ENCODE results near the gene ZNF25. TPM values are rescaled to one million over a fixed set of nuclear protein-coding genes. Genes with fewer than 3 reads are reported as not detected.
"Not testable (repeated sequence)": the region's sequence is repeated elsewhere in the genome, so short reads cannot be mapped to it uniquely, and the experiment has no call there.

Gene ZNF25
- total and polyA plus RNA-seq, 7 donors = 7.3 to 28.0 (median 18.7) TPM

- no peaks in the 10 kb centered on the region for H3K36me3 ChIP-seq (ENCODE audit: insufficient read depth in 1 of 2, low read depth in 1 of 2)
- TF ChIP-seq, protein P1, sequence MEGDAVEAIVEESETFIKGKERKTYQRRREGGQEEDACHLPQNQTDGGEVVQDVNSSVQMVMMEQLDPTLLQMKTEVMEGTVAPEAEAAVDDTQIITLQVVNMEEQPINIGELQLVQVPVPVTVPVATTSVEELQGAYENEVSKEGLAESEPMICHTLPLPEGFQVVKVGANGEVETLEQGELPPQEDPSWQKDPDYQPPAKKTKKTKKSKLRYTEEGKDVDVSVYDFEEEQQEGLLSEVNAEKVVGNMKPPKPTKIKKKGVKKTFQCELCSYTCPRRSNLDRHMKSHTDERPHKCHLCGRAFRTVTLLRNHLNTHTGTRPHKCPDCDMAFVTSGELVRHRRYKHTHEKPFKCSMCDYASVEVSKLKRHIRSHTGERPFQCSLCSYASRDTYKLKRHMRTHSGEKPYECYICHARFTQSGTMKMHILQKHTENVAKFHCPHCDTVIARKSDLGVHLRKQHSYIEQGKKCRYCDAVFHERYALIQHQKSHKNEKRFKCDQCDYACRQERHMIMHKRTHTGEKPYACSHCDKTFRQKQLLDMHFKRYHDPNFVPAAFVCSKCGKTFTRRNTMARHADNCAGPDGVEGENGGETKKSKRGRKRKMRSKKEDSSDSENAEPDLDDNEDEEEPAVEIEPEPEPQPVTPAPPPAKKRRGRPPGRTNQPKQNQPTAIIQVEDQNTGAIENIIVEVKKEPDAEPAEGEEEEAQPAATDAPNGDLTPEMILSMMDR (IDR thresholded peaks at IDR 0.05) = no peak
- ATAC-seq = no peak
- H3K27ac ChIP-seq = no peak overlapping the region
- no peaks in the 10 kb centered on the region for H3K4me1 ChIP-seq
- no peaks in the 10 kb centered on the region for H3K27me3 ChIP-seq (ENCODE audit: insufficient read depth in 3 of 3, low read length in 2 of 3)
- intact Hi-C loops (cut with DNase I) = no loop called here
- no peak for DNase-seq
- 66 to 80% (median 76%) methylated on average over 5 of the region's 5 CpGs for WGBS, 3 donors
- no peaks in the 10 kb centered on the region for H3K9me3 ChIP-seq
- no peak overlapping the region for H3K4me3 ChIP-seq
Measured at GRCh38 chr10:37937864-37938263, 38.6 kb downstream of the ZNF25 start.

GRCh38 chr10:37934791-37935190 lies 41.7 kb downstream of the ZNF25 start:
- H3K27me3 ChIP-seq (ENCODE audit: insufficient read depth in 3 of 3, low read length in 2 of 3) = no peaks in the 10 kb centered on the region
- no peaks in the 10 kb centered on the region for H3K4me1 ChIP-seq
- ATAC-seq (no peak), DNase-seq (no peak)
- 50 to 64% (median 64%) methylated on average over 2 of the region's 2 CpGs for WGBS, 3 donors
- intact Hi-C loops (cut with DNase I) = no loop called here
- H3K27ac ChIP-seq = no peak overlapping the region
- H3K9me3 ChIP-seq = no peaks in the 10 kb centered on the region
- no peak overlapping the region for H3K4me3 ChIP-seq
- TF ChIP-seq, protein P1 (IDR thresholded peaks at IDR 0.05) = no peak
- H3K36me3 ChIP-seq (ENCODE audit: insufficient read depth in 1 of 2, low read depth in 1 of 2) = no peaks in the 10 kb centered on the region

GRCh38 chr10:37930423-37930822 lies 46.0 kb downstream of the ZNF25 start:
- DNase-seq (no peak), ATAC-seq (peak in 1 of 4 donors; percentile 25)
- H3K4me1 ChIP-seq = no peaks in the 10 kb centered on the region
- TF ChIP-seq, protein P1 (IDR thresholded peaks at IDR 0.05) = no peak
- intact Hi-C loops (cut with DNase I) = no loop called here
- H3K4me3 ChIP-seq = no peak overlapping the region
- no peaks in the 10 kb centered on the region for H3K36me3 ChIP-seq (ENCODE audit: insufficient read depth in 1 of 2, low read depth in 1 of 2)
- H3K27ac ChIP-seq = no peak overlapping the region
- H3K27me3 ChIP-seq (ENCODE audit: insufficient read depth in 3 of 3, low read length in 2 of 3) = no peaks in the 10 kb centered on the region
- H3K9me3 ChIP-seq = no peaks in the 10 kb centered on the region
- WGBS, 3 donors = 51 to 60% (median 55%) methylated on average over 2 of the region's 2 CpGs

GRCh38 chr10:37908165-37908564 lies 68.3 kb downstream of the ZNF25 start:
- WGBS, 3 donors = 80 to 87% (median 81%) methylated on average over 7 of the region's 7 CpGs
- intact Hi-C loops (cut with DNase I); H3K4me1 ChIP-seq; DNase-seq; H3K36me3 ChIP-seq (ENCODE audit: insufficient read depth in 1 of 2, low read depth in 1 of 2); H3K4me3 ChIP-seq; H3K27ac ChIP-seq; H3K27me3 ChIP-seq (ENCODE audit: insufficient read depth in 3 of 3, low read length in 2 of 3); ATAC-seq: not testable (repeated sequence)
- H3K9me3 ChIP-seq = peaks cover 11% of the 10 kb centered on the region

- Histone ChIP-seq H3K4me3 (no peak overlapping the region), H3K27ac (no peak overlapping the region), H3K36me3 (ENCODE audit: insufficient read depth in 1 of 2, low read depth in 1 of 2) (no peaks in the 10 kb centered on the region), H3K27me3 (ENCODE audit: insufficient read depth in 3 of 3, low read length in 2 of 3) (no peaks in the 10 kb centered on the region), H3K4me1 (no peaks in the 10 kb centered on the region), H3K9me3 (peaks cover 11% of the 10 kb centered on the region)
- ATAC-seq (no peak), DNase-seq (no peak)
- WGBS, 3 donors = 22 to 29% (median 22%) methylated on average over 2 of the region's 2 CpGs
- intact Hi-C loops (cut with DNase I) = no loop called here
- TF ChIP-seq, protein P1 (IDR thresholded peaks at IDR 0.05) = no peak
Measured at GRCh38 chr10:37906382-37906781, 70.1 kb downstream of the ZNF25 start.

Other genes with a start within 250 kb of the ZNF25 start
- 10 to 100 TPM in 1 of 4 donors, 1 to 10 TPM in 3; 4.5 to 12.6 (median 8.1) TPM for gene ZNF248, start 119.0 kb downstream of the ZNF25 start, total RNA-seq
- 10 to 100 TPM in 1 of 3 donors, 1 to 10 TPM in 2; 2.8 to 12.9 (median 3.3) TPM for gene ZNF248, start 119.0 kb downstream of the ZNF25 start, polyA plus RNA-seq
- gene ZNF33A, start 34.0 kb upstream of the ZNF25 start, total RNA-seq = 10 to 100 TPM; 16.9 to 20.8 (median 18.8) TPM
- gene ZNF33A, start 34.0 kb upstream of the ZNF25 start, polyA plus RNA-seq = 10 to 100 TPM in 1 of 3 donors, 1 to 10 TPM in 2; 4.5 to 11.4 (median 6.4) TPM
- 1 to 10 TPM; 6.9 to 9.8 (median 8.0) TPM for gene ZNF37A, start 117.7 kb upstream of the ZNF25 start, total RNA-seq
- gene ZNF37A, start 117.7 kb upstream of the ZNF25 start, polyA plus RNA-seq = 1 to 10 TPM; 1.7 to 7.9 (median 3.8) TPM

Measured in psoas muscle (tissue), 8 donors.